Neural cell (in vitro differentiated cells): ENCODE measurements around the gene CFB. TPM values are rescaled to one million over a fixed set of nuclear protein-coding genes. Genes with fewer than 3 reads are reported as not detected.

Source experiments
- H2AFZ ChIP-seq: fragments of 200-600, 300-800 bp; sonication (generic), shearing (Covaris generic); 2 replicates; pipeline ENCODE4 v1.6.0; 2014; ENCODE audit warnings: low read depth, mild to moderate bottlenecking, antibody characterized with exemption, low read length, moderate library complexity
- H3F3A ChIP-seq: fragments of 200-600 bp; shearing (Covaris generic); 2 replicates; pipeline ENCODE4 v1.6.1; 2016; ENCODE audit warnings: mild to moderate bottlenecking, moderate library complexity, mixed read lengths, antibody characterized with exemption, low read length; ENCODE audit not compliant: insufficient read depth, poor library complexity, severe bottlenecking
- H3K27ac ChIP-seq: fragments of 200-600, 300-800 bp; sonication (generic), shearing (Covaris generic); 2 replicates; pipeline ENCODE4 v1.5.1; 2014; ENCODE audit warnings: mild to moderate bottlenecking, low read length, moderate library complexity
- H3K27me3 ChIP-seq: fragments of 300-800, 200-600 bp; sonication (generic), shearing (Covaris generic); 2 replicates; pipeline ENCODE4 v1.6.0; 2014; ENCODE audit warnings: mild to moderate bottlenecking, low read depth, low read length, moderate library complexity; ENCODE audit not compliant: insufficient read depth
- H3K36me3 ChIP-seq: fragments of 300-800, 200-600 bp; sonication (generic), shearing (Covaris generic); 2 replicates; pipeline ENCODE4 v1.5.1; 2014; ENCODE audit warnings: mild to moderate bottlenecking, antibody characterized with exemption, low read length, moderate library complexity; ENCODE audit not compliant: insufficient read depth
- H3K4me2 ChIP-seq: fragments of 300-800, 200-600 bp; sonication (generic), shearing (Covaris generic); 2 replicates; pipeline ENCODE4 v1.6.0; 2014; ENCODE audit warnings: mild to moderate bottlenecking, low read length
- H3K4me3 ChIP-seq: fragments of 300-800, 200-600 bp; sonication (generic), shearing (Covaris generic); 2 replicates; pipeline ENCODE4 v1.5.1; 2014; ENCODE audit warnings: mild to moderate bottlenecking, low read length, moderate library complexity
- H3K79me2 ChIP-seq: fragments of 200-600 bp; shearing (Covaris generic); replicated peaks from 2 replicates; pipeline ENCODE4 v1.6.0; 2014; ENCODE audit warnings: mild to moderate bottlenecking, low read length, moderate library complexity; ENCODE audit not compliant: insufficient read depth
- H3K9ac ChIP-seq: fragments of 300-800, 200-600 bp; sonication (generic), shearing (Covaris generic); 2 replicates; pipeline ENCODE4 v1.6.1; 2016; ENCODE audit warnings: mild to moderate bottlenecking, low read length, mixed read lengths
- H3K9me2 ChIP-seq: fragments of 200-600 bp; shearing (Covaris generic); 2 replicates; pipeline ENCODE4 v1.6.1; 2016; ENCODE audit warnings: mild to moderate bottlenecking, low read length, mixed read lengths; ENCODE audit not compliant: insufficient read depth
- H3K9me3 ChIP-seq: fragments of 200-600, 300-800 bp; sonication (generic), shearing (Covaris generic); 2 replicates; pipeline ENCODE4 v1.6.1; 2016; ENCODE audit warnings: mild to moderate bottlenecking, mixed run types, low read length, moderate library complexity, mixed read lengths
- H4K20me1 ChIP-seq: fragments of 200-600 bp; shearing (Covaris generic); 2 replicates; pipeline ENCODE4 v1.6.1; 2016; ENCODE audit warnings: mild to moderate bottlenecking, mixed run types; ENCODE audit not compliant: insufficient read depth
- EP300 ChIP-seq: fragments of 450-650 bp; conservative IDR thresholded peaks from 2 replicates; pipeline ENCODE4 v1.6.1; 2014; ENCODE audit warnings: antibody characterized with exemption, mild to moderate bottlenecking, moderate library complexity; ENCODE audit not compliant: poor library complexity, severe bottlenecking
- EZH2 ChIP-seq: fragments of 200-600, 300-800 bp; shearing (Covaris generic), sonication (generic); IDR thresholded peaks from 2 replicates; pipeline ENCODE4 v1.6.1; 2014; ENCODE audit warnings: antibody characterized with exemption, low read length, borderline replicate concordance, mild to moderate bottlenecking; ENCODE audit not compliant: insufficient read depth, poor library complexity, severe bottlenecking
- MXI1 ChIP-seq: fragments of 450-650 bp; conservative IDR thresholded peaks from 2 replicates; pipeline ENCODE4 v1.6.1; 2014; ENCODE audit warnings: antibody characterized with exemption, mild to moderate bottlenecking; ENCODE audit not compliant: poor library complexity, severe bottlenecking
- POLR2AphosphoS5 ChIP-seq: IDR thresholded peaks from 2 replicates; pipeline ENCODE4 v1.6.1; 2012
- RAD21 ChIP-seq: fragments of 450-650 bp; conservative IDR thresholded peaks from 2 replicates; pipeline ENCODE4 v1.6.1; 2014; ENCODE audit warnings: antibody characterized with exemption, mild to moderate bottlenecking, moderate library complexity
- REST ChIP-seq: IDR thresholded peaks from 2 replicates; pipeline ENCODE4 v1.6.1; 2012; ENCODE audit warnings: borderline replicate concordance
- SMC3 ChIP-seq: fragments of 450-650 bp; conservative IDR thresholded peaks from 2 replicates; pipeline ENCODE4 v1.6.1; 2014; ENCODE audit warnings: antibody characterized with exemption, mild to moderate bottlenecking, moderate library complexity; ENCODE audit not compliant: poor library complexity
- TAF1 ChIP-seq: IDR thresholded peaks from 2 replicates; pipeline ENCODE4 v1.6.1; 2012; ENCODE audit warnings: low read depth
- polyA plus RNA-seq: library from polyadenylated mRNA; depleted of rRNA; stranded (reverse); fragments of >200 nt; gene quantifications from 2 replicates; pipeline ENCODE4 v1.2.3, GENCODE V29; 2014
- TF ChIP-seq, protein P1 (sequence below): fragments of 450-650 bp; IDR thresholded peaks from 2 replicates; pipeline ENCODE4 v1.5.1; 2014; ENCODE audit warnings: antibody characterized with exemption, mild to moderate bottlenecking, moderate library complexity; ENCODE audit not compliant: poor library complexity, severe bottlenecking

Gene CFB
- polyA plus RNA-seq, 1 donor from 2014 or later, result 0.97 TPM

- Histone ChIP-seq H4K20me1 (no peaks in the 10 kb centered on the region), H3K27ac (no peak overlapping the region), H3F3A (no peaks in the 10 kb centered on the region), H3K4me3 (peak overlapping the region; percentile 95), H3K79me2 (peaks cover 22% of the 10 kb centered on the region), H3K9ac (peak overlapping the region; percentile 93), H3K9me3 (no peaks in the 10 kb centered on the region), H2AFZ (no peak overlapping the region), H3K27me3 (no peaks in the 10 kb centered on the region), H3K9me2 (no peaks in the 10 kb centered on the region), H3K36me3 (no peaks in the 10 kb centered on the region), H3K4me2 (no peak overlapping the region)
- no peak for TF ChIP-seq EP300
- TF ChIP-seq POLR2AphosphoS5, result no peak
- no peak for TF ChIP-seq RAD21
- TF ChIP-seq MXI1, result no peak
- no peak for TF ChIP-seq TAF1
- TF ChIP-seq SMC3, result no peak
- TF ChIP-seq EZH2, result no peak
- TF ChIP-seq, protein P1, sequence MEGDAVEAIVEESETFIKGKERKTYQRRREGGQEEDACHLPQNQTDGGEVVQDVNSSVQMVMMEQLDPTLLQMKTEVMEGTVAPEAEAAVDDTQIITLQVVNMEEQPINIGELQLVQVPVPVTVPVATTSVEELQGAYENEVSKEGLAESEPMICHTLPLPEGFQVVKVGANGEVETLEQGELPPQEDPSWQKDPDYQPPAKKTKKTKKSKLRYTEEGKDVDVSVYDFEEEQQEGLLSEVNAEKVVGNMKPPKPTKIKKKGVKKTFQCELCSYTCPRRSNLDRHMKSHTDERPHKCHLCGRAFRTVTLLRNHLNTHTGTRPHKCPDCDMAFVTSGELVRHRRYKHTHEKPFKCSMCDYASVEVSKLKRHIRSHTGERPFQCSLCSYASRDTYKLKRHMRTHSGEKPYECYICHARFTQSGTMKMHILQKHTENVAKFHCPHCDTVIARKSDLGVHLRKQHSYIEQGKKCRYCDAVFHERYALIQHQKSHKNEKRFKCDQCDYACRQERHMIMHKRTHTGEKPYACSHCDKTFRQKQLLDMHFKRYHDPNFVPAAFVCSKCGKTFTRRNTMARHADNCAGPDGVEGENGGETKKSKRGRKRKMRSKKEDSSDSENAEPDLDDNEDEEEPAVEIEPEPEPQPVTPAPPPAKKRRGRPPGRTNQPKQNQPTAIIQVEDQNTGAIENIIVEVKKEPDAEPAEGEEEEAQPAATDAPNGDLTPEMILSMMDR, result no peak
- TF ChIP-seq REST, result no peak
These were observed 24.1 kb downstream of the CFB start for GRCh38 chr6:31969712-31970603.

- Histone ChIP-seq H3K27ac (peak overlapping the region; percentile 98), H3F3A (no peaks in the 10 kb centered on the region)
These were observed 24.8 kb downstream of the CFB start for GRCh38 chr6:31970604-31971271.

More at GRCh38 chr6:31970604-31971271, 24.8 kb downstream of the CFB start:
- Histone ChIP-seq H3K9ac (peak overlapping the region; percentile 93), H3K27me3 (no peaks in the 10 kb centered on the region), H3K9me2 (no peaks in the 10 kb centered on the region), H3K36me3 (no peaks in the 10 kb centered on the region), H3K79me2 (peaks cover 22% of the 10 kb centered on the region), H3K9me3 (no peaks in the 10 kb centered on the region), H3K4me2 (peak overlapping the region; percentile 49), H4K20me1 (no peaks in the 10 kb centered on the region), H2AFZ (no peak overlapping the region), H3K4me3 (peak overlapping the region; percentile 95)
- no peak for TF ChIP-seq MXI1
